CD4-positive, alpha-beta T cell (primary cell): Measurements from ENCODE around the gene NCAM2. TPM values are rescaled to one million over a fixed set of nuclear protein-coding genes. Genes with fewer than 3 reads are reported as not detected.

Experiments used
- ATAC-seq: fragments of 200-7000 bp; cut with Tn5 transposase; one replicate; pipeline ENCODE4 v1.10.0; 2022; ENCODE audit warnings: mild to moderate bottlenecking; ENCODE audit not compliant: poor library complexity
- CTCF ChIA-PET: fragments of 350-600 bp; sonication (Branson Sonifier 250); formaldehyde crosslinking; loops from one replicate; lab custom pipeline; 2021; ENCODE audit warnings: antibody characterized with exemption, inconsistent platforms; lab: Charles Lee
- POLR2A ChIA-PET: fragments of 350-600 bp; sonication (Branson Sonifier 250); formaldehyde crosslinking; loops from one replicate; lab custom pipeline; 2021; ENCODE audit warnings: antibody characterized with exemption, inconsistent platforms; lab: Charles Lee
- DNase-seq, 14 experiments: peaks; one replicate each; pipeline ENCODE4 v3.0.0-alpha.2; 2013 to 2020; ENCODE audit warnings: mixed read lengths in 2 of 14
- H3K27ac ChIP-seq, 2 donors: one replicate each; pipeline versions ENCODE4 v1.5.1 to v1.7.0; 2013; ENCODE audit warnings: low read length in 2 of 2, low read depth in 1 of 2, mild to moderate bottlenecking in 1 of 2
- H3K27me3 ChIP-seq, 2 experiments: 1 replicate in 1 of 2; 2 replicates in 1 of 2; pipeline versions ENCODE4 v1.6.1 to v1.7.0; 2013; ENCODE audit warnings: low read length in 2 of 2, control low read depth in 1 of 2, mild to moderate bottlenecking in 1 of 2, moderate library complexity in 1 of 2; ENCODE audit not compliant: insufficient read depth in 2 of 2, control insufficient read depth in 1 of 2
- H3K36me3 ChIP-seq: one replicate; pipeline ENCODE4 v1.6.1; 2013; ENCODE audit warnings: low read length, control low read depth; ENCODE audit not compliant: insufficient read depth
- H3K4me1 ChIP-seq: one replicate; pipeline ENCODE4 v1.6.1; 2013; ENCODE audit warnings: low read length, control low read depth; ENCODE audit not compliant: insufficient read depth
- H3K4me3 ChIP-seq: one replicate; pipeline ENCODE4 v1.5.1; 2013; ENCODE audit warnings: mild to moderate bottlenecking, low read length, moderate library complexity
- H3K9me3 ChIP-seq, 2 experiments: 1 replicate in 1 of 2; 2 replicates in 1 of 2; pipeline versions ENCODE4 v1.6.1 to v1.7.0; 2013; ENCODE audit warnings: low read length in 2 of 2, mild to moderate bottlenecking in 2 of 2, control low read depth in 1 of 2, moderate library complexity in 1 of 2; ENCODE audit not compliant: control insufficient read depth in 1 of 2, insufficient read depth in 1 of 2
- H3K27ac Mint-ChIP-seq: one replicate; pipeline ENCODE4 v1.8.0; 2020; ENCODE audit warnings: mixed read lengths
- H3K27me3 Mint-ChIP-seq: one replicate; pipeline ENCODE4 v1.8.0; 2021; ENCODE audit warnings: mixed read lengths
- H3K36me3 Mint-ChIP-seq: one replicate; pipeline ENCODE4 v1.8.0; 2021; ENCODE audit warnings: low read depth, mixed read lengths
- H3K4me1 Mint-ChIP-seq: one replicate; pipeline ENCODE4 v1.8.0; 2021; ENCODE audit warnings: low read depth, mixed read lengths
- H3K4me3 Mint-ChIP-seq: one replicate; pipeline ENCODE4 v1.8.0; 2020; ENCODE audit warnings: mild to moderate bottlenecking, mixed read lengths
- H3K9me3 Mint-ChIP-seq: one replicate; pipeline ENCODE4 v1.8.0; 2020; ENCODE audit warnings: mixed read lengths
- CTCF ChIP-seq: fragments of 200-600 bp; IDR thresholded peaks from one replicate; pipeline ENCODE4 v1.8.0; 2022; ENCODE audit warnings: antibody characterized with exemption, mild to moderate bottlenecking
- intact Hi-C, 2 experiments: fragments of 100-400 bp; cut with DNase I in 1 of 2; cut with micrococcal nuclease in 1 of 2; formaldehyde crosslinking; loops; one replicate each; pipeline versions ENCODE4 v1.15.1 to v1.9.0; 2023 to 2025; cut with DNase I, micrococcal nuclease
- total RNA-seq, 174 experiments: library from RNA in 2 of 174; stranded (reverse) in 2 of 174; gene quantifications; one replicate each; pipeline ENCODE4 v1.2.3 and lab custom pipeline; 2021 to 2026

Gene NCAM2
- total RNA-seq, 2 experiments from 2014 or later: not detected

- Mint-ChIP-seq H3K4me3 (no peak overlapping the region), H3K27ac (no peak overlapping the region), H3K4me1 (no peaks in the 10 kb centered on the region), H3K9me3 (no peaks in the 10 kb centered on the region), H3K36me3 (no peaks in the 10 kb centered on the region), H3K27me3 (no peaks in the 10 kb centered on the region)
- TF ChIP-seq CTCF: no peak
- ATAC-seq (no peak), DNase-seq (no peak)
- ChIA-PET POLR2A (interaction anchor here (0.5 kb wide), 1 partner anchor 37 kb away, joined by 3 read pairs; no protein-coding TSS in a partner anchor), CTCF (no interaction called here)
- H3K4me1 ChIP-seq: no peaks in the 10 kb centered on the region
- no peaks in the 10 kb centered on the region for H3K36me3 ChIP-seq
- intact Hi-C loops: no loop called here
- no peaks in the 10 kb centered on the region for H3K27me3 ChIP-seq
- peaks cover 0 to 3% of the 10 kb centered on the region in 2 experiments for H3K9me3 ChIP-seq
- H3K27ac ChIP-seq: no peak overlapping the region
- no peak overlapping the region for H3K4me3 ChIP-seq
Observed at GRCh38 chr21:21010698-21011097, 12.5 kb downstream of the NCAM2 start.

- H3K27ac Mint-ChIP-seq: no peak overlapping the region
- H3K36me3 Mint-ChIP-seq: no peaks in the 10 kb centered on the region
- H3K4me1 ChIP-seq: no peaks in the 10 kb centered on the region
- no peaks in the 10 kb centered on the region for H3K4me1 Mint-ChIP-seq
- H3K4me3 ChIP-seq: no peak overlapping the region
- no peak overlapping the region for H3K27ac ChIP-seq
- ChIA-PET CTCF (no interaction called here), POLR2A (no interaction called here)
- DNase-seq: no peak
- no peak for TF ChIP-seq CTCF
- no peak overlapping the region for H3K4me3 Mint-ChIP-seq
- peaks cover 0 to 5% of the 10 kb centered on the region in 2 experiments for H3K9me3 ChIP-seq
- no peak for ATAC-seq
- H3K9me3 Mint-ChIP-seq: no peaks in the 10 kb centered on the region
- H3K36me3 ChIP-seq: no peaks in the 10 kb centered on the region
- H3K27me3 ChIP-seq: no peaks in the 10 kb centered on the region
- intact Hi-C loops: no loop called here
- no peaks in the 10 kb centered on the region for H3K27me3 Mint-ChIP-seq
Observed at GRCh38 chr21:21018821-21019220, 20.6 kb downstream of the NCAM2 start.

- DNase-seq: no peak
- ATAC-seq: no peak
- Mint-ChIP-seq H3K27ac (no peak overlapping the region), H3K4me3 (no peak overlapping the region), H3K4me1 (no peaks in the 10 kb centered on the region), H3K9me3 (no peaks in the 10 kb centered on the region), H3K36me3 (no peaks in the 10 kb centered on the region), H3K27me3 (no peaks in the 10 kb centered on the region)
- peaks cover 0 to 9% of the 10 kb centered on the region in 2 experiments for H3K9me3 ChIP-seq
- no peak for TF ChIP-seq CTCF
- H3K4me1 ChIP-seq: no peaks in the 10 kb centered on the region
- no peaks in the 10 kb centered on the region for H3K36me3 ChIP-seq
- no peaks in the 10 kb centered on the region for H3K27me3 ChIP-seq
- H3K4me3 ChIP-seq: no peak overlapping the region
- CTCF ChIA-PET: no interaction called here
- intact Hi-C loops: no loop called here
- POLR2A ChIA-PET: no interaction called here
- H3K27ac ChIP-seq: no peak overlapping the region
Observed at GRCh38 chr21:21019681-21020080, 21.5 kb downstream of the NCAM2 start.
